B cell (primary cell): ENCODE measurements around the gene GPR183. TPM values are rescaled to one million over a fixed set of nuclear protein-coding genes. Genes with fewer than 3 reads are reported as not detected.

Experiments
- ATAC-seq: fragments of 200-7000 bp; cut with Tn5 transposase; one replicate; pipeline ENCODE4 v1.10.0; 2021; ENCODE audit warnings: low read depth, mild to moderate bottlenecking, moderate number of reproducible peaks, moderate library complexity
- CTCF ChIA-PET: fragments of 350-600 bp; sonication (Branson Sonifier 250); formaldehyde crosslinking; loops from one replicate; lab custom pipeline; 2021; ENCODE audit warnings: antibody characterized with exemption, inconsistent platforms; lab: Charles Lee
- POLR2A ChIA-PET: fragments of 350-600 bp; sonication (Branson Sonifier 250); formaldehyde crosslinking; loops from one replicate; lab custom pipeline; 2021; ENCODE audit warnings: antibody characterized with exemption; lab: Charles Lee
- DNase-seq: peaks from one replicate; pipeline ENCODE4 v3.0.0; 2013
- H2AFZ ChIP-seq: 2 replicates; pipeline ENCODE4 v1.6.1; 2012; ENCODE audit warnings: mild to moderate bottlenecking, low read depth, low read length; ENCODE audit not compliant: insufficient read depth, poor library complexity, severe bottlenecking
- H3K27ac ChIP-seq, 2 donors: 1 replicate in 1 of 2; 2 replicates in 1 of 2; pipeline ENCODE4 v1.5.1; 2012 to 2013; ENCODE audit warnings: low read length in 2 of 2, mild to moderate bottlenecking in 2 of 2, moderate library complexity in 1 of 2
- H3K27me3 ChIP-seq, 4 experiments: fragments of 200-600 bp in 1 of 4; sonication (generic) in 1 of 4; replicated peaks in 1 of 4; 1 replicate in 2 of 4; 2 replicates in 2 of 4; pipeline versions ENCODE4 v1.6.1 to v1.7.0; 2013 to 2016; ENCODE audit warnings: low read length in 3 of 4, mild to moderate bottlenecking in 2 of 4, mixed read lengths in 1 of 4, moderate library complexity in 1 of 4; ENCODE audit not compliant: insufficient read depth in 4 of 4, control insufficient read depth in 3 of 4; ENCODE audit errors: control extremely low read depth in 1 of 4
- H3K36me3 ChIP-seq, 2 experiments: replicated peaks in 1 of 2; 1 replicate in 1 of 2; 2 replicates in 1 of 2; pipeline versions ENCODE4 v1.6.1 to v1.7.1; 2013; ENCODE audit warnings: low read length in 1 of 2; ENCODE audit not compliant: insufficient read depth in 2 of 2, control insufficient read depth in 1 of 2; ENCODE audit errors: control extremely low read depth in 1 of 2, extremely low read depth in 1 of 2
- H3K4me1 ChIP-seq, 2 donors: fragments of 200-600 bp in 1 of 2; sonication (generic) in 1 of 2; 1 replicate in 1 of 2; 2 replicates in 1 of 2; pipeline versions ENCODE4 v1.5.1 to v1.6.1; 2013 to 2017; ENCODE audit warnings: low read length in 2 of 2; ENCODE audit not compliant: control insufficient read depth in 2 of 2, insufficient read depth in 2 of 2
- H3K4me2 ChIP-seq: replicated peaks from 2 replicates; pipeline ENCODE3; 2012; ENCODE audit warnings: mild to moderate bottlenecking, low read depth, low read length; ENCODE audit not compliant: poor library complexity, severe bottlenecking
- H3K4me3 ChIP-seq, 5 experiments: fragments of 200-600 bp in 1 of 5; sonication (generic) in 1 of 5; 1 replicate in 3 of 5; 2 replicates in 2 of 5; pipeline versions ENCODE4 v1.5.1 to v1.7.0; 2011 to 2016; ENCODE audit warnings: low read length in 4 of 5, mild to moderate bottlenecking in 4 of 5, low read depth in 2 of 5, control low read depth in 1 of 5, moderate library complexity in 1 of 5; ENCODE audit not compliant: insufficient read depth in 1 of 5; ENCODE audit errors: control extremely low read depth in 1 of 5, extremely low read depth in 1 of 5
- H3K79me2 ChIP-seq: fragments of 200-600 bp; sonication (generic); one replicate; pipeline ENCODE4 v1.6.0; 2016; ENCODE audit warnings: low read length; ENCODE audit not compliant: control insufficient read depth, insufficient read depth
- H3K9ac ChIP-seq: fragments of 200-600 bp; sonication (generic); 2 replicates; pipeline ENCODE4 v1.6.1; 2017; ENCODE audit warnings: mild to moderate bottlenecking, low read length, moderate library complexity
- H3K9me3 ChIP-seq, 3 donors: one replicate each; pipeline versions ENCODE4 v1.6.1 to v1.7.1; 2013; ENCODE audit warnings: low read length in 2 of 3; ENCODE audit not compliant: control insufficient read depth in 2 of 3, insufficient read depth in 1 of 3; ENCODE audit errors: control extremely low read depth in 1 of 3
- H4K20me1 ChIP-seq: 2 replicates; pipeline ENCODE4 v1.6.0; 2012; ENCODE audit warnings: mild to moderate bottlenecking, low read length; ENCODE audit not compliant: insufficient read depth, control insufficient read depth, poor library complexity, severe bottlenecking
- H3K27ac Mint-ChIP-seq: one replicate; pipeline ENCODE4 v1.8.0; 2021; ENCODE audit warnings: mixed read lengths
- H3K27me3 Mint-ChIP-seq: one replicate; pipeline ENCODE4 v1.8.0; 2021; ENCODE audit warnings: mixed read lengths
- H3K4me1 Mint-ChIP-seq: one replicate; pipeline ENCODE4 v1.8.0; 2021; ENCODE audit warnings: mixed read lengths
- H3K4me3 Mint-ChIP-seq: one replicate; pipeline ENCODE4 v1.8.0; 2021; ENCODE audit warnings: mixed read lengths
- H3K9me3 Mint-ChIP-seq: one replicate; pipeline ENCODE4 v1.8.0; 2022; ENCODE audit warnings: mixed read lengths; ENCODE audit not compliant: insufficient read depth
- CTCF ChIP-seq: fragments of 200-600 bp; IDR thresholded peaks from one replicate; pipeline ENCODE4 v1.8.0; 2022; ENCODE audit warnings: antibody characterized with exemption, mild to moderate bottlenecking
- EZH2 ChIP-seq: IDR thresholded peaks from 2 replicates; pipeline ENCODE4 v1.6.1; 2012; ENCODE audit warnings: borderline replicate concordance, low read depth, mild to moderate bottlenecking, moderate library complexity, low read length; ENCODE audit not compliant: insufficient read depth, poor library complexity, severe bottlenecking
- WGBS: methylation state at CpG from one replicate; pipeline ENCODE4 v1.1.5; 2013; ENCODE audit warnings: missing lambda C conversion rate; ENCODE audit not compliant: insufficient coverage; 5-methylcytosine and 5-hydroxymethylcytosine counted together
- intact Hi-C: fragments of 100-400 bp; cut with micrococcal nuclease; formaldehyde crosslinking; loops from one replicate; pipeline ENCODE4 v1.10.0; 2022
- polyA plus RNA-seq: library from polyadenylated mRNA; depleted of rRNA; stranded (reverse); fragments of >200 nt; gene quantifications from 2 replicates; pipeline ENCODE4 v1.2.3, GENCODE V29; 2012
- total RNA-seq, 2 donors: library from RNA; stranded (reverse); fragments of 120-200 nt in 1 of 2; gene quantifications; 1 replicate in 1 of 2; 2 replicates in 1 of 2; pipeline versions ENCODE4 v1.2.3 to v1.2.4, GENCODE V29; 2013 to 2022

GPR183 gene
- total and polyA plus RNA-seq, 2 donors (not counting 1 experiment from before 2014, with no cell fraction given): 150 to 256 TPM

DNA sequence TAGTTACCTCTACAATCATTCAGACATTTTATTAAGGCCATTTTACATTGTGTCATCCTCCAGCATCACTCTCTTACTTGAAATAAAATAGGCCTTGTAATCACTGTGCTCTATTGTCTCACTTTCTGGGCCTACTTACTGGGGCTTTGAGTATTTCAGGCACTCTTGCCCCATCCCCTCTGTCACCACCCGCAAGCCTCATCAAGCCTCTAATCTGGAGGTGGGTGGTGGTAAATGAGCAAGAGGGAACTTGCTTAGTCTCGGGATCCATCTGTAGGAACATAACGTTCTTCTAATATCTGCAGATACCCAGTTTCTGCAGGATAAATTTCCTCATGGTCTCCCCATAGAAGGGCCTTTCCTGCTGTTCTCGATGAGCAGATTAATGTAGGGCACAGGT lies 29.6 kb downstream of the GPR183 start:
- H3K4me3 Mint-ChIP-seq: no peak overlapping the region
- intact Hi-C loops: no loop called here
- ATAC-seq: no peak
- no peaks in the 10 kb centered on the region for H3K9me3 Mint-ChIP-seq
- Histone ChIP-seq H3K36me3 (peaks cover 0 to 24% of the 10 kb centered on the region in 2 experiments), H3K79me2 (peaks cover 81% of the 10 kb centered on the region), H4K20me1 (no peaks in the 10 kb centered on the region), H3K27ac (no peak overlapping the region), H3K27me3 (no peaks in the 10 kb centered on the region), H3K4me1 (peaks cover 73 to 78% of the 10 kb centered on the region in 2 donors), H3K9ac (no peak overlapping the region), H2AFZ (no peak overlapping the region), H3K9me3 (peaks cover 0 to 2% (median under 1%) of the 10 kb centered on the region in 3 donors), H3K4me3 (no peak overlapping the region), H3K4me2 (no peak overlapping the region)
- DNase-seq: no peak
- no peak for TF ChIP-seq CTCF
- TF ChIP-seq EZH2: no peak
- POLR2A ChIA-PET: no interaction called here
- H3K27me3 Mint-ChIP-seq: no peaks in the 10 kb centered on the region
- WGBS: 90% methylated on average over 2 of the region's 4 CpGs
- peak overlapping the region; percentile 50 for H3K27ac Mint-ChIP-seq
- CTCF ChIA-PET: interaction anchor here (1.0 to 17.1 kb wide), 4 partner anchors 10 to 159 kb away, joined by 3 to 477 read pairs (median 84); no protein-coding TSS in a partner anchor
- peaks cover 83% of the 10 kb centered on the region for H3K4me1 Mint-ChIP-seq

GRCh38 chr13:99276706-99277105 lies 30.5 kb downstream of the GPR183 start:
- TF ChIP-seq EZH2 (no peak), CTCF (no peak)

More at GRCh38 chr13:99276706-99277105, 30.5 kb downstream of the GPR183 start:
- no CpG with 5 or more reads among the region's 2 CpGs for WGBS
- CTCF ChIA-PET: interaction anchor here (0.7 to 17.1 kb wide), 5 partner anchors 10 to 230 kb away, joined by 3 to 661 read pairs (median 477); no protein-coding TSS in a partner anchor
- H2AFZ ChIP-seq: no peak overlapping the region
- H3K79me2 ChIP-seq: peaks cover 91% of the 10 kb centered on the region
- peak overlapping the region; percentile 4 for H3K4me2 ChIP-seq
- no peaks in the 10 kb centered on the region for H3K27me3 ChIP-seq
- DNase-seq (no peak), ATAC-seq (no peak)
- Mint-ChIP-seq H3K27me3 (no peaks in the 10 kb centered on the region), H3K4me3 (no peak overlapping the region), H3K4me1 (peaks cover 83% of the 10 kb centered on the region), H3K9me3 (no peaks in the 10 kb centered on the region), H3K27ac (no peak overlapping the region)
- H3K4me1 ChIP-seq: peaks cover 74 to 82% of the 10 kb centered on the region in 2 donors
- no peaks in the 10 kb centered on the region for H4K20me1 ChIP-seq
- no peak overlapping the region for H3K4me3 ChIP-seq
- no peak overlapping the region for H3K9ac ChIP-seq
- POLR2A ChIA-PET: no interaction called here
- intact Hi-C loops: no loop called here
- H3K9me3 ChIP-seq: peaks cover 0 to 11% (median 5%) of the 10 kb centered on the region in 3 donors
- H3K36me3 ChIP-seq: peaks cover 0 to 28% of the 10 kb centered on the region in 2 experiments
- H3K27ac ChIP-seq: no peak overlapping the region
